Activated naive CD8-positive, alpha-beta T cell treated with anti-CD3 and anti-CD28 coated beads, Interleukin-2, amount 10 ng/mL, durations not matched to agents 7 days and 5 days (primary cell): ENCODE data around the gene ACAD10. TPM values are rescaled to one million over a fixed set of nuclear protein-coding genes. Genes with fewer than 3 reads are reported as not detected.
A peak's percentile ranks its signal among the peaks of the same experiment; 100 is the strongest.

Experiments used
- ATAC-seq: fragments of 150-1000 bp; cut with Tn5 transposase; one replicate; pipeline ENCODE4 v1.10.0; 2021; ENCODE audit warnings: low read depth, moderate library complexity
- POLR2A ChIA-PET: fragments of 350-600 bp; sonication (Branson Sonifier 250); formaldehyde crosslinking; loops from one replicate; lab custom pipeline; 2021; ENCODE audit warnings: antibody characterized with exemption; lab: Charles Lee
- DNase-seq: peaks from one replicate; pipeline ENCODE4 v3.0.0; 2021
- H3K27ac Mint-ChIP-seq: one replicate; pipeline ENCODE4 v1.8.0; 2022; ENCODE audit warnings: mild to moderate bottlenecking, mixed read lengths
- H3K27me3 Mint-ChIP-seq: one replicate; pipeline ENCODE4 v1.8.0; 2022; ENCODE audit warnings: mild to moderate bottlenecking, moderate library complexity, mixed read lengths
- H3K36me3 Mint-ChIP-seq: one replicate; pipeline ENCODE4 v1.8.0; 2021; ENCODE audit warnings: mild to moderate bottlenecking, mixed read lengths
- H3K4me1 Mint-ChIP-seq: one replicate; pipeline ENCODE4 v1.8.0; 2021; ENCODE audit warnings: mixed read lengths
- H3K4me3 Mint-ChIP-seq: one replicate; pipeline ENCODE4 v1.8.0; 2022; ENCODE audit warnings: mild to moderate bottlenecking, moderate library complexity, mixed read lengths
- H3K9me3 Mint-ChIP-seq: one replicate; pipeline ENCODE4 v1.8.0; 2021; ENCODE audit warnings: mixed read lengths
- total RNA-seq, 2 experiments: library from RNA; stranded (reverse); gene quantifications; one replicate each; pipeline ENCODE4 v1.2.3, GENCODE V29; 2021

ACAD10 gene
- total RNA-seq, 2 experiments from 2014 or later: 34.1 to 40.3 TPM

DNA sequence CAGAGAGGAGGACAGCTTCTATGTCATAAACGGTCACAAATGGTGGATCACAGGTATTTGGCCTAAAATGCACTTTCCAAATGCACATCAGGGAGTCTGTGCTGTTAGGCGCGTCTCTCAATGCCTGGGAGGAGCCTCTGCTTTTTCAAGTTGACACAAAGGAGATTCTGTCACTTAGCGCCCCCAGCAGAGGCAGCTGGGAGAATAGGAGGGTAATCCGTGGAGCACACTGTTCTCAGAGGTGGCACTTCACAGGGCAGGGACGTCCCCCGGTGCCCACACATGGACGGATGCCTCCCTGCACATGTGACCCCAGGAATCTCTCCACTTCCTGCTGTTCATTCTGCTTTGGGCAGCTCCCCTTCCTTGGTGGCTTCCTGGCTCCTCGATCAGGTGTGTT is 61.5 kb downstream of the ACAD10 start:
- Mint-ChIP-seq H3K36me3 (no peaks in the 10 kb centered on the region), H3K4me3 (no peak overlapping the region), H3K4me1 (peaks cover 1% of the 10 kb centered on the region), H3K27me3 (no peaks in the 10 kb centered on the region), H3K27ac (no peak overlapping the region), H3K9me3 (no peaks in the 10 kb centered on the region)
- POLR2A ChIA-PET: no interaction called here
- DNase-seq (no peak), ATAC-seq (no peak)

DNA sequence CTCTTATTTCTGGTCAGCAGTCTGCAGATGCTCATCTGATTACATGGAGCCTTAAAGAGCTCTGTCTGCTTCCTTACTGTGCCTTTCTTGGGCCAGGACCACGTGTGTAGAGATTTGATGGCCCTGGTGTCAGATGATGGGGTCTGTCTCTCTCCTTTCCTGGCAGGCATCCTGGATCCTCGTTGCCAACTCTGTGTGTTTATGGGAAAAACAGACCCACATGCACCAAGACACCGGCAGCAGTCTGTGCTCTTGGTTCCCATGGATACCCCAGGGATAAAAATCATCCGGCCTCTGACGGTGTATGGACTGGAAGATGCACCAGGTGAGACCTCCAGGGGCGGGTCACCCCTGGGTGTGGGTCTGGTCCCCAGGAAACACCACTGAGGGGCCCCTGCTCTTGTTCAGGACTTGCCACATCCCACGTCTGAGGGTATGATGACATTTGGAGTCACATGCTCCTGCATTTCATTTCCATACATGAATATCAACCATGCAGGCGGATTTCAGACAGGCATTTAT is 62.4 kb downstream of the ACAD10 start:
- Mint-ChIP-seq H3K9me3 (no peaks in the 10 kb centered on the region), H3K4me3 (no peak overlapping the region), H3K27ac (no peak overlapping the region), H3K27me3 (no peaks in the 10 kb centered on the region), H3K4me1 (peaks cover 1% of the 10 kb centered on the region), H3K36me3 (no peaks in the 10 kb centered on the region)
- POLR2A ChIA-PET: no interaction called here
- ATAC-seq (no peak), DNase-seq (no peak)

DNA sequence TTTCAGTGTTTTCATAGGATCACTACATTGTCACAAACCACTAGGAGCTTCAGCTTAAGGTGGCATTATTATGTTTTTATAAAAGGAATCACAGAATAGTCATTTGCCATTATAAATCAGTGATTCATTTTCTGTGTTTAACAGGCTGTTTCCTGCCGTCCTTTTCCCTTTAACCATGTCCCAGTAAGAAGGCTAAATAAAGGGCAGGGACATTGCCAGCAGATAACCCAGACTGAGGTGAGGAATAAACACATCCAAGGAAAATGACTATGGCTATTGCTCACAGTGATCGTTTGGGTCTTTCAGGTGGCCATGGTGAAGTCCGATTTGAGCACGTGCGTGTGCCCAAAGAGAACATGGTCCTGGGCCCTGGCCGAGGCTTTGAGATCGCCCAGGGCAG is 63.0 kb downstream of the ACAD10 start:
- Mint-ChIP-seq H3K4me1 (peaks cover 1% of the 10 kb centered on the region), H3K36me3 (no peaks in the 10 kb centered on the region), H3K27me3 (no peaks in the 10 kb centered on the region), H3K27ac (no peak overlapping the region), H3K9me3 (no peaks in the 10 kb centered on the region), H3K4me3 (no peak overlapping the region)
- POLR2A ChIA-PET: no interaction called here
- ATAC-seq (no peak), DNase-seq (no peak)

DNA sequence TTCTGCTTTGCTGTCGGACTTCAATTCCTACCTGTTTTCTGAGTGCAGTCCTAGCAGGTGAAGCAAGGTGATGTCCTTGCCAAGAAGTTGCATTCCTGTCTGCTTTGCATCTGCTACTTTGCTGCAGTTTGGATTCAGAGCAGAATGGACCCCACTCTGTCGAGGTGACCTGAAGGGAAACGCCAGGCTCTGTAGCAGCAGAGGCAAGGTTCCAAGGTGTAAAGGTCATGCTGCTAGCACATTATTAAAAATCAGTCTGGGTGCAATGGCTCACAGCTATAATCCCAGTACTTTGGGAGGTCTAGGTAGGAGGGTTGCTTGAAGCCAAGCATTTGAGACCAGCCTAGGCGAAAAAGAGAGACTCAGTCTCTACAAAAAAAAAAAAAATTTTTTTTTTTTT is 63.5 kb downstream of the ACAD10 start:
- no peaks in the 10 kb centered on the region for H3K9me3 Mint-ChIP-seq

DNA sequence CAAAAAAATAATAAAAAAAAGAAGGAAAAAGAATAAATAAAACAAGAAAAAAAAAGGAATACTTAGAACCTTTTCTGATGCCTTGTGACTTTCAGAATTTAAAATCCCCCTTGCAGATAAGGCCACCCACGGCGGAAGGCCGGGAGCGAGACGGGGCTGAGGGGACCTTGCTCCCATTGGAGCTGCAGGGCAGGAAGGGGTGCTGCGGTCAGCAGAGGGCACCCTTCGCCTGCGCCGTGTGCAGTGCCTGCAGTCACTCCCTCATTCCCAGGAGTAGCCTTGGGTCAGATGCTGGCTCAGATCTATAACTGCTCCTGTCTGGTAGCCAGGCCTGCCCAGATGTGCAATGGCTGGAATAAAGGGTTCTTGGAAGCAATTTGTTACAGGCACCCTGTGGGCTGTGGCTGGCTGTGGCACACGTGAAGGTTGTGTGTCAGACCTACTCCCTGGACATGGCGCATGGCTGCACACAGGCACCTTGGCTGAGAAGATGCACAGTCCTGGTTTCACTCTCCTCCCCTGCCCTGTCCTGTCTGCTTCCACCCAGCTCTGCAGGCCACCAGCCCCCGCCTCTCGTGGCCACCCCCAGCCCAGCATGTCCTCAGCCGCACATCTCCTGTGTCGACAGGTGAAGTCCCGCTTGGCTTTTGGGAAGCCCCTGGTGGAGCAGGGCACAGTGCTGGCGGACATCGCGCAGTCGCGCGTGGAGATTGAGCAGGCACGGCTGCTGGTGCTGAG is 67.5 kb downstream of the ACAD10 start:
- Mint-ChIP-seq H3K27me3 (no peaks in the 10 kb centered on the region), H3K27ac (no peak overlapping the region), H3K4me3 (no peak overlapping the region), H3K36me3 (peaks cover 1% of the 10 kb centered on the region), H3K4me1 (peaks cover 15% of the 10 kb centered on the region), H3K9me3 (no peaks in the 10 kb centered on the region)
- POLR2A ChIA-PET: interaction anchor here (0.7 to 1.0 kb wide), 2 partner anchors 7 to 15 kb away, joined by 3 to 6 read pairs; no protein-coding TSS in a partner anchor
- DNase-seq: no peak
- no peak for ATAC-seq

More for the DNA sequence above, 63.5 kb downstream of the ACAD10 start:
- H3K36me3 Mint-ChIP-seq: no peaks in the 10 kb centered on the region
- DNase-seq: no peak
- ATAC-seq: no peak
- H3K27ac Mint-ChIP-seq: no peak overlapping the region
- H3K27me3 Mint-ChIP-seq: no peaks in the 10 kb centered on the region
- POLR2A ChIA-PET: interaction anchor here (0.6 kb wide), 1 partner anchor 9 kb away, joined by 4 read pairs; no protein-coding TSS in a partner anchor
- H3K4me3 Mint-ChIP-seq: no peak overlapping the region
- peaks cover 1% of the 10 kb centered on the region for H3K4me1 Mint-ChIP-seq

DNA sequence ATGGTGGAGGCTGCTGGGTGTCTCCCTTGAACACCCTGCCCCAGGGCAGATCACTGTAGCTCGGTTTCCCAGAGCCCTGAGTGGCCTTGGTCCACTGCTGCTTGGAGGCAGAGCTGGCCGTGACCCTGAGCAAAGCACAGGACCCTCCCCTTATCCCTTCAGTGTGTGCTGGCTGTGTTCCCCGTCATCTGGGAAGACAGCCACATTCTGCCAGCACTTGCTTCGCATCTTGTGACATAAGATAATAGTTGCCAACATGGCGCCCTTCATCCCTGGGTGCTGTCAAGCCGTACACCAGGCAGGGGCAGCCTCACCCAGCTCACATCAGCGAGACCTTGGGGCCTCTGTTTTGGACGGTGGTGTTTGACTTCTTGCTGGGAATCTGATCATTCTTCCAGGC is 68.8 kb downstream of the ACAD10 start:
- no peak overlapping the region for H3K4me3 Mint-ChIP-seq
- ATAC-seq (no peak), DNase-seq (no peak)
- H3K4me1 Mint-ChIP-seq: peaks cover 25% of the 10 kb centered on the region
- no peaks in the 10 kb centered on the region for H3K9me3 Mint-ChIP-seq
- no peak overlapping the region for H3K27ac Mint-ChIP-seq
- no peaks in the 10 kb centered on the region for H3K27me3 Mint-ChIP-seq
- POLR2A ChIA-PET: interaction anchor here (1.0 kb wide), 1 partner anchor 14 kb away, joined by 3 read pairs; no protein-coding TSS in a partner anchor
- peaks cover 1% of the 10 kb centered on the region for H3K36me3 Mint-ChIP-seq

DNA sequence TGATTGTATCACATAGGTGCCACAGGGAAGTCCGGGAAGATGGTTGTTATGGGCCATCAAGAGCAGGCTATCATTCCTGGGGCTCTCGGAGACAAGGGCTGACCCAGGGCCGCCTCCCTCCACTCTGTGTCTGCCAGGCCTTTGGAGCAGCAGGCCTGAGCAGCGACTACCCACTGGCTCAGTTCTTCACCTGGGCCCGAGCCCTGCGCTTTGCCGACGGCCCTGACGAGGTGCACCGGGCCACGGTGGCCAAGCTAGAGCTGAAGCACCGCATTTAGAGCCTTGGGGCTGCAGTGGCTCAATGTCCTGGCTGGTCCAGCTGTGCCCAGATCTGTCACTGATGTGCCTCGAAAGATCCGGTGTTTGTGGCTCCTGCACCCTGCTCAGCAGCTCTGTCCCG is 70.3 kb downstream of the ACAD10 start:
- peaks cover 1% of the 10 kb centered on the region for H3K36me3 Mint-ChIP-seq
- H3K4me3 Mint-ChIP-seq: no peak overlapping the region
- no peaks in the 10 kb centered on the region for H3K9me3 Mint-ChIP-seq
- DNase-seq (no peak), ATAC-seq (no peak)
- H3K27me3 Mint-ChIP-seq: no peaks in the 10 kb centered on the region
- H3K27ac Mint-ChIP-seq: no peak overlapping the region
- H3K4me1 Mint-ChIP-seq: peaks cover 25% of the 10 kb centered on the region
- POLR2A ChIA-PET: no interaction called here

DNA sequence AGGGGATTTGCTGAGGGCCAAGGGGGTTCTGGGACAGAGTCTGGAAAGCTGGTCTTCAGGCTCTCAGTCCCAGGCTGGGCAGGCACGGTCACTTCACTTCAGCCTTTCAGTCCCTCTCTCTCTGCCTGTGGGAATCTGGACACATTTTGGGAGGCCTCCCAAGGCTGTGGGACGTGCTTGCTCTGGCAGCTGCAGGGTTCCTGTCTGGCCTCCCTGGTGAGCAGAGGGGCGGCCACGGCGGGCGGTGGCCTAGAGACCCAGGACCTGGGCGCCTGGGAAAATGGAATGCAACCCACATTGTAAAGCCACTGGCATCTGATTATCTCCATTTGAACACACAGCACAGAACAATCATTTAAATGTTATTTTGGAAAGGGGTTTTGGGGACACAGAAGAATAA is 70.8 kb downstream of the ACAD10 start:
- DNase-seq: no peak
- Mint-ChIP-seq H3K4me1 (peaks cover 27% of the 10 kb centered on the region), H3K9me3 (no peaks in the 10 kb centered on the region), H3K4me3 (no peak overlapping the region), H3K27me3 (peaks cover under 1% of the 10 kb centered on the region), H3K36me3 (peaks cover 1% of the 10 kb centered on the region), H3K27ac (no peak overlapping the region)
- no peak for ATAC-seq
- POLR2A ChIA-PET: no interaction called here

DNA sequence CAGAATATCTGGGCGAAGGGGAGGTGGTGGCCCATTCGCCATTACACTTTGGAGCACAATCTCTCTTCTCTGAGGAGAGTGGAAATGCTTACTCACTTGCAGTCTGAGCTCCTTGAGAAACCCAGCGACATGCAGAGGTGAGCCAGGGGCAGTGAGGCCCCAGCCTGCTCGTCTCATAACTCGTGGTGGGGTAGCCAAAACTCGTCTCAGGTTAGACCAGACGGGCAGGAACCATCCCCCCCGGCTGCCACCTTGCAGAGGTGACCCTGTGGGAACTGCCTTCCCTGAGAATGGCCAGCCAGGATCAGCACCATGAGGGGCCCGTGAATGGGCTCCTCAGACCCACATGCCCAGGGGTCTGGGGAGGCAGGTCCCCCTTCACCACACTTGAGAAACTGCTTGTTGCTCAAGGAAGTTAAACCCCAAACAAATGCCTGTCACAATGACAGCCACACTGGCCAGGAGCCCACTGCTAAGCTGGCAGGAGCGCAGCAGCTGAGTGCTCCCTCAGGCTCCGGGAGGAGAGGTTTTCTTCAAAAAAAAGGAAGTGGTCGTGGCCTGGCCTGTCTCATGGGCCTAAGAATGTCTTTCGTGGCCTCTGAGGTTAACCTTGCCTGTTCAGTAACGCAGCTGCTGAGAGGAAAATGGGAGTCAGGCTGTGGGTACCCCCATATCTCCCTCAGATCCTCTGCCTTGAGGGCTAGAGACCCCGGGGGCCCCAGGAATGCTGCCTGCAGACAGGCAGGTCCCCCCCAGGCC is 71.7 kb downstream of the ACAD10 start:
- Mint-ChIP-seq H3K27ac (peak overlapping the region; percentile 80), H3K27me3 (peaks cover 4% of the 10 kb centered on the region), H3K36me3 (peaks cover 1% of the 10 kb centered on the region), H3K4me1 (peaks cover 30% of the 10 kb centered on the region), H3K9me3 (no peaks in the 10 kb centered on the region), H3K4me3 (peak overlapping the region; percentile 42)
- POLR2A ChIA-PET: interaction anchor here (0.8 to 1.2 kb wide), 2 partner anchors 18 to 84 kb away, joined by 3 to 4 read pairs; partner anchors contain the start of gene MAPKAPK5
- peak; percentile 52 for DNase-seq
- ATAC-seq: peak; percentile 89

DNA sequence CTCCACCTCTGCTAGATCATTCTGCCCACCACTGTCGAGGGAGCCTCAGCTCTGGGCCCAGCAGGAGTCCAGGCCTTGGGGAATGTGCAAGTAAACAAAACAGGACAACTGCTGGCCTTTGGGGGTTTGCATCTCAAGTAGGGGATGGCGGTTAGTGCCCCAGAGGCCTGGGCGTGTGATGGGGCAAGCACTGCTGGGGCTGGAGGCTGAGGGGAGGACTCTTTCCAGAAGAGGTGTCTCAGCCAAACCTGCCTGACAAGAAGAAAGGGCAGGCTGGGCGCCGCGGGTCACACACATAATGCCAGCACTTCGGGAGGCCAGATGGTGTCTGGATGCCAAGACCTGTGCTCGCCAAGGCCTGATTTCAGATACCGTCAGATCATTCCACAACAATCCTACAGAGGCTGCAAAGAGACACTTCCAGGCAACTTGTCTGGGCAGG is 72.3 kb downstream of the ACAD10 start:
- Mint-ChIP-seq H3K27me3 (peaks cover 9% of the 10 kb centered on the region), H3K36me3 (peaks cover 1% of the 10 kb centered on the region), H3K9me3 (no peaks in the 10 kb centered on the region), H3K4me3 (peak overlapping the region; percentile 42), H3K4me1 (peaks cover 31% of the 10 kb centered on the region), H3K27ac (peak overlapping the region; percentile 80)
- POLR2A ChIA-PET: interaction anchor here (0.8 to 1.2 kb wide), 2 partner anchors 17 to 84 kb away, joined by 3 to 4 read pairs; partner anchors contain the start of gene MAPKAPK5
- DNase-seq (no peak), ATAC-seq (no peak)

DNA sequence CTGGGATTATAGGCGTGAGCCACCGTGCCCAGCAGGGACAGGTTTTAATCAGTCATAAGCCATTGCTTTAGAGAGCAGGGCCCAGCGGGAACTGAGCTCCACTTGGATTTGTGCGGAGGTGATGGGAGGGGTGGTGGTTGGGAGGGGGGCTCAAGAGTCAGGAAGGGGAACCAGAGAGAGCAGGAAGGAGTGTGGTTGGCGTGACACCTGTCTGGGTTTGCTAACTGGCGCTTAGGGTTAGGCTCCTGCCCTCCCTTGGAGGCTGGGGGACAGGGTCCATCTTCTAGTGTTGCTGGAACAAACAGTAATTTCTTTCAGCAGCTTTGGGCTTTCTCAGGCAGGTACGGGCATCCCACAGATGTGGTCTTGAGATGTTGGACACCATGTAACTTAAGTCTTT is 73.4 kb downstream of the ACAD10 start:
- Mint-ChIP-seq H3K27me3 (peaks cover 19% of the 10 kb centered on the region), H3K27ac (peak overlapping the region; percentile 4), H3K36me3 (peaks cover 1% of the 10 kb centered on the region), H3K4me3 (no peak overlapping the region), H3K9me3 (no peaks in the 10 kb centered on the region), H3K4me1 (peaks cover 31% of the 10 kb centered on the region)
- no peak for ATAC-seq
- POLR2A ChIA-PET: interaction anchor here (0.7 kb wide), 1 partner anchor 34 kb away, joined by 3 read pairs; no protein-coding TSS in a partner anchor
- no peak for DNase-seq

DNA sequence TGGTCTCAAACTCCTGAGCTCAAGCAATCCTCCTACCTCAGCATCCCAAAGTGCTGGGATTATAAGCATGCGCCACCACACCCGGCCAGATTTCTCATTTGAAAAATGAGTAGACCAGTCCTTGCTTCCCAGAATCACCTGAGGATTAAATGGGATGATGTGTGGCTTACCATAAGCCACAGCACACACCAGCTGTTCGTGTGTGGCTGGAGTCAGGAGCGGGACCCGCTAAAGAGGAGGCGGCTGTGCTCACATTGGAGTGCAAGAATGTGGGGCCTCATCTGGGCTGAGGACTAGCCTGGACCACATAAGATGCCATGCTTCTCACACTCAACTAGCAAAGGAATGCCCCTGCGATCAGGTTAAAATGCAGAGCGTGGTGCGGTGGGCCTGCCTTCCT is 74.1 kb downstream of the ACAD10 start:
- no peak for ATAC-seq
- no peak overlapping the region for H3K4me3 Mint-ChIP-seq
- H3K27ac Mint-ChIP-seq: no peak overlapping the region
- peaks cover 31% of the 10 kb centered on the region for H3K4me1 Mint-ChIP-seq
- DNase-seq: no peak
- H3K36me3 Mint-ChIP-seq: peaks cover 1% of the 10 kb centered on the region
- H3K27me3 Mint-ChIP-seq: peaks cover 23% of the 10 kb centered on the region
- POLR2A ChIA-PET: interaction anchor here (0.7 kb wide), 1 partner anchor 35 kb away, joined by 3 read pairs; no protein-coding TSS in a partner anchor
- no peaks in the 10 kb centered on the region for H3K9me3 Mint-ChIP-seq

DNA sequence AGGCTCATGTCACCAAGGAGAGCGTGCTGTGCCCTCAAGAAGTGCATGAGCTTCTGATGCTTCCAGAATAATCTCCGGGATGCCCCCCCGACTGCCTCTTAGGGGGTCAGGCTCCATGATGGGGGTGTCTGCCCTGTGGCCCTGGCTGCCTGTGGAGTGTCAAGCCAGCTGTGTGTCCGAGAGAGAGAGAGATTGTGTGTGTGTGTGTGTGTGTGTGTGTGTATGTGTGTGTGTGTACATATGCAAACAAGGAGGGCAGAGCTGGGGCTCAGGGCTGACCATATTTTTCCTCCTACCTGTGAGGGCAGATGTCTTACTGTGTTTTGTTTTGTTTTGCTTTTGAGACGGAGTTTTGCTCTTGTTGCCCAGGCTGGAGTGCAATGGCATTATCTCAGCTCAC is 75.2 kb downstream of the ACAD10 start:
- peaks cover 32% of the 10 kb centered on the region for H3K27me3 Mint-ChIP-seq
- no peaks in the 10 kb centered on the region for H3K9me3 Mint-ChIP-seq
- H3K4me3 Mint-ChIP-seq: no peak overlapping the region
- H3K4me1 Mint-ChIP-seq: peaks cover 31% of the 10 kb centered on the region
- no peak for ATAC-seq
- H3K36me3 Mint-ChIP-seq: no peaks in the 10 kb centered on the region
- POLR2A ChIA-PET: interaction anchor here (0.6 kb wide), 1 partner anchor 8 kb away, joined by 6 read pairs; no protein-coding TSS in a partner anchor
- no peak for DNase-seq
- no peak overlapping the region for H3K27ac Mint-ChIP-seq
